Body of pancreas (tissue), 4 donors: ENCODE data around the gene PTPRT.

Source experiments
- CTCF ChIP-seq, 7 experiments: fragments of 450-650 bp in 4 of 7; fragments of 200-600 bp in 3 of 7; sonication (generic) in 3 of 7; IDR thresholded peaks; one replicate each; pipeline ENCODE4 v1.5.1; 2016 to 2019; ENCODE audit warnings: antibody characterized with exemption in 7 of 7
- POLR2A ChIP-seq, 3 donors: fragments of 450-650 bp; IDR thresholded peaks; one replicate each; pipeline ENCODE4 v1.6.1; 2016; ENCODE audit warnings: antibody characterized with exemption in 3 of 3, mild to moderate bottlenecking in 2 of 3

DNA sequence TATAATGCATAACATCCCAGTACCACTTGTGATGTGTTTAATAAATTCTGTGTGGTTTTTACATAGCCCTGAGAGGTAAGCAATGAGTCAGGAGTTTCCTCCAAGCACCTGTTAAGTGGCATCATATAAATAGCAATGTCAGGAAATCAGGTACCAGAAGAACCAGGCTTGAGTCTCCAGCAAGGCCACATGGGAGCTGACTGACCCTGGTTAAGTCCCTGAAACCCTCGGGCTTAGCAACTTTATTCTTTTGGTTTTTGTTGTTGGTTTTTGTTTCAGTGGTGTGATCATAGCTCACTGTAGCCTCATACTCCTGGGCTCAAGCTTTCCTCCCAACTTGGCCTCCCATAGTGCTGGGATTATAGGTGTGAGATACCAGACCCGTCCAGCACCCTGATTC is 70.0 kb downstream of the PTPRT start:
- TF ChIP-seq POLR2A (IDR thresholded peaks at IDR 0.05) (no peak), CTCF (IDR thresholded peaks at IDR 0.05) (no peak)
